WTC11 (cell line): Measurements from ENCODE around the gene CDK10. TPM values are rescaled to one million over a fixed set of nuclear protein-coding genes. Genes with fewer than 3 reads are reported as not detected.

Experiments used
- ATAC-seq: fragments of 200-7000 bp; cut with Tn5 transposase; 2 replicates; pipeline ENCODE4 v1.10.0; 2021; ENCODE audit warnings: mild to moderate bottlenecking, moderate library complexity
- CTCF ChIA-PET: fragments of 300-600 bp; sonication (Branson Sonifier 250); formaldehyde crosslinking; loops from one replicate; lab custom pipeline; 2021; ENCODE audit warnings: antibody characterized with exemption; lab: Charles Lee
- POLR2A ChIA-PET: fragments of 350-600 bp; sonication (Branson Sonifier 250); formaldehyde crosslinking; loops from one replicate; lab custom pipeline; 2021; ENCODE audit warnings: antibody characterized with exemption; lab: Charles Lee
- DNase-seq: peaks from one replicate; pipeline ENCODE4 v3.0.0; 2021; ENCODE audit warnings: low spot score
- H3K27ac Mint-ChIP-seq: 2 replicates; pipeline ENCODE4 v1.8.0; 2021; ENCODE audit warnings: mixed read lengths
- H3K27me3 Mint-ChIP-seq: 2 replicates; pipeline ENCODE4 v1.8.0; 2021; ENCODE audit warnings: low read depth, mild to moderate bottlenecking, moderate library complexity, mixed read lengths
- H3K36me3 Mint-ChIP-seq: 2 replicates; pipeline ENCODE4 v1.8.0; 2021; ENCODE audit warnings: mixed read lengths
- H3K4me1 Mint-ChIP-seq: 2 replicates; pipeline ENCODE4 v1.8.0; 2022; ENCODE audit warnings: mixed read lengths
- H3K4me3 Mint-ChIP-seq: 2 replicates; pipeline ENCODE4 v1.8.0; 2021; ENCODE audit warnings: mild to moderate bottlenecking, moderate library complexity, mixed read lengths
- H3K9me3 Mint-ChIP-seq: 2 replicates; pipeline ENCODE4 v1.8.0; 2021; ENCODE audit warnings: mixed read lengths
- AR ChIP-seq: fragments of 250-450 bp; sonication (Bioruptor Pico); IDR thresholded peaks from 2 replicates; pipeline ENCODE4 v1.9.0; 2021; ENCODE audit warnings: mild to moderate bottlenecking
- ATF1 ChIP-seq: sonication (generic); formaldehyde crosslinking; IDR thresholded peaks from 2 replicates; pipeline ENCODE4 v1.8.1; 2023; ENCODE audit warnings: mild to moderate bottlenecking, moderate library complexity, missing genetic modification reagents
- CDX4 ChIP-seq: fragments of 250-450 bp; sonication (Bioruptor Pico); IDR thresholded peaks from 2 replicates; pipeline ENCODE4 v1.9.0; 2021; ENCODE audit warnings: moderate library complexity, mild to moderate bottlenecking, inconsistent platforms, borderline replicate concordance
- E2F4 ChIP-seq: sonication (generic); formaldehyde crosslinking; IDR thresholded peaks from 2 replicates; pipeline ENCODE4 v1.8.1; 2022; ENCODE audit warnings: low read depth, mild to moderate bottlenecking, moderate library complexity, missing genetic modification reagents, borderline replicate concordance
- GABPB1 ChIP-seq: sonication (generic); formaldehyde crosslinking; IDR thresholded peaks from 2 replicates; pipeline ENCODE4 v1.8.1; 2023; ENCODE audit warnings: mild to moderate bottlenecking, missing genetic modification reagents
- IRF1 ChIP-seq: sonication (generic); formaldehyde crosslinking; IDR thresholded peaks from 2 replicates; pipeline ENCODE4 v1.8.0; 2023; ENCODE audit warnings: missing genetic modification reagents
- KAT7 ChIP-seq: sonication (generic); formaldehyde crosslinking; IDR thresholded peaks from 2 replicates; pipeline ENCODE4 v1.8.1; 2023; ENCODE audit warnings: missing genetic modification reagents, mild to moderate bottlenecking, borderline replicate concordance
- NFE2L1 ChIP-seq: sonication (generic); formaldehyde crosslinking; IDR thresholded peaks from 2 replicates; pipeline ENCODE4 v1.8.1; 2023; ENCODE audit warnings: missing genetic modification reagents
- PRDM15 ChIP-seq: sonication (generic); formaldehyde crosslinking; IDR thresholded peaks from 2 replicates; pipeline ENCODE4 v1.8.0; 2022; ENCODE audit warnings: missing genetic modification reagents
- PREB ChIP-seq: sonication (generic); formaldehyde crosslinking; IDR thresholded peaks from 2 replicates; pipeline ENCODE4 v1.8.1; 2022; ENCODE audit warnings: mild to moderate bottlenecking, missing genetic modification reagents, moderate library complexity, borderline replicate concordance
- SMAD3 ChIP-seq: sonication (generic); formaldehyde crosslinking; IDR thresholded peaks from 2 replicates; pipeline ENCODE4 v1.8.0; 2022; ENCODE audit warnings: missing genetic modification reagents, mild to moderate bottlenecking, borderline replicate concordance
- TEAD1 ChIP-seq: sonication (generic); formaldehyde crosslinking; IDR thresholded peaks from 2 replicates; pipeline ENCODE4 v1.8.0; 2022; ENCODE audit warnings: mild to moderate bottlenecking, missing genetic modification reagents
- ZNF121 ChIP-seq: sonication (generic); formaldehyde crosslinking; IDR thresholded peaks from 2 replicates; pipeline ENCODE4 v1.8.0; 2023; ENCODE audit warnings: missing genetic modification reagents
- ZNF138 ChIP-seq: sonication (generic); formaldehyde crosslinking; conservative IDR thresholded peaks from 2 replicates; pipeline ENCODE4 v1.8.1; 2022; ENCODE audit warnings: mild to moderate bottlenecking, moderate library complexity, missing genetic modification reagents
- ZNF396 ChIP-seq: fragments of 250-450 bp; sonication (Bioruptor Pico); IDR thresholded peaks from 2 replicates; pipeline ENCODE4 v1.8.0; 2021; ENCODE audit warnings: mild to moderate bottlenecking, moderate library complexity, borderline replicate concordance
- total RNA-seq: library from RNA; stranded (reverse); gene quantifications from 3 replicates; pipeline ENCODE4 v1.2.3, GENCODE V29; 2021

Gene CDK10
- total RNA-seq, 1 experiment from 2014 or later = 102 TPM

- H3K36me3 Mint-ChIP-seq = peaks cover 73% of the 10 kb centered on the region
- H3K27ac Mint-ChIP-seq = no peak overlapping the region
- H3K27me3 Mint-ChIP-seq = no peaks in the 10 kb centered on the region
- ChIA-PET POLR2A (no interaction called here), CTCF (interaction anchor here (1.5 to 1.7 kb wide), 2 partner anchors 32 to 38 kb away, joined by 6 to 16 read pairs; no protein-coding TSS in a partner anchor)
- DNase-seq = no peak
- H3K4me3 Mint-ChIP-seq = no peak overlapping the region
- no peaks in the 10 kb centered on the region for H3K9me3 Mint-ChIP-seq
- no peaks in the 10 kb centered on the region for H3K4me1 Mint-ChIP-seq
- ATAC-seq = no peak
- no peak for TF ChIP-seq SMAD3 (CRISPR knock-in tag)
- no peak for TF ChIP-seq TEAD1 (CRISPR knock-in tag)
- no peak for TF ChIP-seq GABPB1
- no peak for TF ChIP-seq ATF1 (CRISPR knock-in tag)
- no peak for TF ChIP-seq PREB (CRISPR knock-in tag)
- no peak for TF ChIP-seq E2F4 (CRISPR knock-in tag)
- no peak for TF ChIP-seq KAT7 (CRISPR knock-in tag)
- no peak for TF ChIP-seq CDX4 (CRISPR knock-in tag)
- TF ChIP-seq AR (CRISPR knock-in tag) = no peak
- no peak for TF ChIP-seq IRF1 (CRISPR knock-in tag)
- no peak for TF ChIP-seq ZNF396
- TF ChIP-seq ZNF121 (CRISPR knock-in tag) = no peak
- TF ChIP-seq PRDM15 = no peak
- TF ChIP-seq NFE2L1 (CRISPR knock-in tag) = no peak
- no peak for TF ChIP-seq ZNF138 (CRISPR knock-in tag)
These were observed 51.5 kb downstream of the CDK10 start for GRCh38 chr16:89738072-89738377.
